ENCODE results near the gene RPL31. TPM values are rescaled to one million over a fixed set of nuclear protein-coding genes. Genes with fewer than 3 reads are reported as not detected.

Gene RPL31
- total and polyA plus RNA-seq, 2 donors (not counting 1 experiment from before 2014, with no cell fraction given), result 1,767 to 2,170 TPM

DNA sequence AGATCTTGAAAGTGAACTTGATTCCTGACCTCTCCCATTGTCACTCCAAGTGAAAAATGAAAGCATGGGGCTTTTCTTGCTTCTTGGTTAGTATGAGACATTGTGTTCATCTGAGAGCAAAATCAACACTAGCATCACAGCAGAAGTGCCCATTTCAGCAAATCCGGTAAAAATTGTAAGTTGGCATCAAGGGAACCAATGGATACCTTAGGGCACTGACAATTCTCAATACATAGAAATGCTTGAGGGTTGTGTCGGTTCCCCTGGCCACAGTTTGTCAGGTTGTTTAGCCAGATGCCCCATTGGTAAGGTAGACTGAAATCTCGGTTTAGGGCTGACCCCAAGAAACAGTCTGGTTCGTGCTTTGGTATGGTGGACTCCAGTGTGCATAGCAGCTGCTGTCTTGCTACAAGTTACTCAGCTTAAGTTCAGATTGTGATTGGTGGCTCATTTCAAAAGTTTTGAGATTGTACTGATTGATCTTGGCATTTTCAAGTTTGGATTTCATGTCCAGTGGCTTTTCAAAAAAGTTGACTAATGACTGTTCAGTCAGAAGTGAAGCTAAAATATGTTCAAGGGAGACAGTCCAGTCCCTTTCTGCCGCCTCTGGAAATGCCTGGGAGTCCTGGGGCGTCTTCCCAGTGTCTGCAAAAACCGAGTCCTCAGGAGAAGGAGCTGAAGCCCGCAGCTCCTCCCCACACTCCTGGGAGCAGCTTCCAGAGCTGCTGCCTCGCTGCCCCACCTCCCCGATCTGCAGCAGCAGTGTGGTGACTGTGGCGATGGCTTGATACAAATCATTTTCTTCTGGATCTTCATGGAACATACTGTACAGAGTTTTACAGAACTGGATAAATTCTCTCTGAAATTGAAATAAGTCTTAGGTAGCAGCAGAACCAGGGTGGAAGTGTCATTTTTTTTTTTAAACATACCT lies 5.6 kb downstream of the RPL31 start:
- no peak overlapping the region for H2AFZ ChIP-seq (ENCODE audit: insufficient read depth, low read depth, low read length, poor library complexity, severe bottlenecking)
- DNase-seq (no peak), ATAC-seq (ENCODE audit: low read depth) (no peak)
- CTCF ChIA-PET, result interaction anchor here (1.4 to 8.9 kb wide), 2 partner anchors 143 to 197 kb away, joined by 4 to 213 read pairs; no protein-coding TSS in a partner anchor
- H3K4me3 ChIP-seq (ENCODE audit: control extremely low read depth in 1 of 5, extremely low read depth in 1 of 5, insufficient read depth in 1 of 5, low read depth in 2 of 5, low read length in 4 of 5), result no peak overlapping the region
- H3K9ac ChIP-seq (ENCODE audit: low read length), result no peak overlapping the region
- H3K27ac ChIP-seq (ENCODE audit: low read length in 2 of 2), result no peak overlapping the region
- Mint-ChIP-seq H3K27ac (no peak overlapping the region), H3K27me3 (no peaks in the 10 kb centered on the region), H3K9me3 (ENCODE audit: insufficient read depth) (no peaks in the 10 kb centered on the region), H3K4me1 (peaks cover 36% of the 10 kb centered on the region), H3K4me3 (no peak overlapping the region)
- peaks cover 16% of the 10 kb centered on the region for H3K79me2 ChIP-seq (ENCODE audit: control insufficient read depth, insufficient read depth, low read length)
- H3K4me2 ChIP-seq (replicated peaks; ENCODE audit: low read depth, low read length, poor library complexity, severe bottlenecking), result no peak overlapping the region
- intact Hi-C loops (cut with micrococcal nuclease), result no loop called here
- whole genome bisulfite sequencing (ENCODE audit: insufficient coverage), result 89% methylated on average over 7 of the region's 11 CpGs
- no peaks in the 10 kb centered on the region for H3K9me3 ChIP-seq (ENCODE audit: control extremely low read depth in 1 of 3, control insufficient read depth in 2 of 3, insufficient read depth in 1 of 3, low read length in 2 of 3)
- POLR2A ChIA-PET, result no interaction called here
- no peaks in the 10 kb centered on the region for H3K27me3 ChIP-seq (replicated peaks in 1 of 4; ENCODE audit: control extremely low read depth in 1 of 4, control insufficient read depth in 3 of 4, insufficient read depth in 4 of 4, low read length in 3 of 4)
- H4K20me1 ChIP-seq (ENCODE audit: control insufficient read depth, insufficient read depth, low read length, poor library complexity, severe bottlenecking), result peaks cover 33% of the 10 kb centered on the region
- peaks cover 32 to 74% of the 10 kb centered on the region in 2 experiments for H3K36me3 ChIP-seq (replicated peaks in 1 of 2; ENCODE audit: control extremely low read depth in 1 of 2, control insufficient read depth in 1 of 2, extremely low read depth in 1 of 2, insufficient read depth in 2 of 2, low read length in 1 of 2)
- TF ChIP-seq, protein P1, sequence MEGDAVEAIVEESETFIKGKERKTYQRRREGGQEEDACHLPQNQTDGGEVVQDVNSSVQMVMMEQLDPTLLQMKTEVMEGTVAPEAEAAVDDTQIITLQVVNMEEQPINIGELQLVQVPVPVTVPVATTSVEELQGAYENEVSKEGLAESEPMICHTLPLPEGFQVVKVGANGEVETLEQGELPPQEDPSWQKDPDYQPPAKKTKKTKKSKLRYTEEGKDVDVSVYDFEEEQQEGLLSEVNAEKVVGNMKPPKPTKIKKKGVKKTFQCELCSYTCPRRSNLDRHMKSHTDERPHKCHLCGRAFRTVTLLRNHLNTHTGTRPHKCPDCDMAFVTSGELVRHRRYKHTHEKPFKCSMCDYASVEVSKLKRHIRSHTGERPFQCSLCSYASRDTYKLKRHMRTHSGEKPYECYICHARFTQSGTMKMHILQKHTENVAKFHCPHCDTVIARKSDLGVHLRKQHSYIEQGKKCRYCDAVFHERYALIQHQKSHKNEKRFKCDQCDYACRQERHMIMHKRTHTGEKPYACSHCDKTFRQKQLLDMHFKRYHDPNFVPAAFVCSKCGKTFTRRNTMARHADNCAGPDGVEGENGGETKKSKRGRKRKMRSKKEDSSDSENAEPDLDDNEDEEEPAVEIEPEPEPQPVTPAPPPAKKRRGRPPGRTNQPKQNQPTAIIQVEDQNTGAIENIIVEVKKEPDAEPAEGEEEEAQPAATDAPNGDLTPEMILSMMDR (IDR thresholded peaks at IDR 0.05), result no peak
- TF ChIP-seq EZH2 (IDR thresholded peaks at IDR 0.05; ENCODE audit: borderline replicate concordance, insufficient read depth, low read depth, low read length, poor library complexity, severe bottlenecking), result no peak
- peaks cover 11 to 14% of the 10 kb centered on the region in 2 donors for H3K4me1 ChIP-seq (ENCODE audit: control insufficient read depth in 2 of 2, insufficient read depth in 2 of 2, low read length in 2 of 2)

DNA sequence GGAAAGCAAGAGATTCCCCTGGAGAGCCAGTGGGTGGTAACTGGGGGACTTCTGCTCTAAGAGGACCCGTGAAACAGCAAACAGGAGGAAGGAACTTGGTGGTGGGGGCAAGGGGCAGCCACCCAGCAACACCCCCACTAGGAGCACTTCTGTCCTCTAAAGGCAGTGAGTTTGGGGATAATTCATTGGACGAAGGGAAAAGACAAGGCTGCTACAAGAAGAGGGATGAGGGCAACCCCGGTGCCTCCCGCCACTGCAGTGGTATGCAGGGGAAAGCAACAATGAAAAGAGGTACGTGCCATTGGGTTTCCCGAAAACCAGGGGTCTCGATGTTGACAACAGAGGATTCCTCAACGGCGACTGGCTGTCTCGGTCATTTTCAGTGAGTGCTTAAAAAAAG lies 9.1 kb downstream of the RPL31 start:
- Mint-ChIP-seq H3K9me3 (ENCODE audit: insufficient read depth) (no peaks in the 10 kb centered on the region), H3K4me3 (no peak overlapping the region), H3K27me3 (no peaks in the 10 kb centered on the region), H3K27ac (no peak overlapping the region), H3K4me1 (peaks cover 7% of the 10 kb centered on the region)
- no peak overlapping the region for H2AFZ ChIP-seq (ENCODE audit: insufficient read depth, low read depth, low read length, poor library complexity, severe bottlenecking)
- no peaks in the 10 kb centered on the region for H3K4me1 ChIP-seq (ENCODE audit: control insufficient read depth in 2 of 2, insufficient read depth in 2 of 2, low read length in 2 of 2)
- POLR2A ChIA-PET, result interaction anchor here (1.0 kb wide), 1 partner anchor 9 kb away, joined by 3 read pairs; the partner anchor contains the start of gene RPL31
- H3K9me3 ChIP-seq (ENCODE audit: control extremely low read depth in 1 of 3, control insufficient read depth in 2 of 3, insufficient read depth in 1 of 3, low read length in 2 of 3), result no peaks in the 10 kb centered on the region
- peaks cover 25 to 43% of the 10 kb centered on the region in 2 experiments for H3K36me3 ChIP-seq (replicated peaks in 1 of 2; ENCODE audit: control extremely low read depth in 1 of 2, control insufficient read depth in 1 of 2, extremely low read depth in 1 of 2, insufficient read depth in 2 of 2, low read length in 1 of 2)
- TF ChIP-seq, protein P1 (IDR thresholded peaks at IDR 0.05), result no peak
- no peak for TF ChIP-seq EZH2 (IDR thresholded peaks at IDR 0.05; ENCODE audit: borderline replicate concordance, insufficient read depth, low read depth, low read length, poor library complexity, severe bottlenecking)
- no peak overlapping the region for H3K9ac ChIP-seq (ENCODE audit: low read length)
- ATAC-seq (ENCODE audit: low read depth), result no peak
- no peak overlapping the region for H3K4me3 ChIP-seq (ENCODE audit: control extremely low read depth in 1 of 5, extremely low read depth in 1 of 5, insufficient read depth in 1 of 5, low read depth in 2 of 5, low read length in 4 of 5)
- 84% methylated on average over 4 of the region's 10 CpGs for WGBS (ENCODE audit: insufficient coverage)
- intact Hi-C loops (cut with micrococcal nuclease), result loop anchor here (10.0 kb wide), 1 partner anchor 394 kb away; no protein-coding TSS in a partner anchor
- CTCF ChIA-PET, result interaction anchor here (0.6 to 8.9 kb wide), 5 partner anchors 9 to 374 kb away, joined by 3 to 213 read pairs (median 4); partner anchors contain the start of gene RPL31
- no peak for DNase-seq
- no peaks in the 10 kb centered on the region for H3K27me3 ChIP-seq (replicated peaks in 1 of 4; ENCODE audit: control extremely low read depth in 1 of 4, control insufficient read depth in 3 of 4, insufficient read depth in 4 of 4, low read length in 3 of 4)
- H3K79me2 ChIP-seq (ENCODE audit: control insufficient read depth, insufficient read depth, low read length), result no peaks in the 10 kb centered on the region
- H3K27ac ChIP-seq (ENCODE audit: low read length in 2 of 2), result no peak overlapping the region
- H3K4me2 ChIP-seq (replicated peaks; ENCODE audit: low read depth, low read length, poor library complexity, severe bottlenecking), result no peak overlapping the region
- H4K20me1 ChIP-seq (ENCODE audit: control insufficient read depth, insufficient read depth, low read length, poor library complexity, severe bottlenecking), result peaks cover 10% of the 10 kb centered on the region
